ENCODE data around the gene NEK9.

NEK9 gene

GRCh38 chr14:75168586-75169335 is 41.9 kb upstream of the NEK9 start:
- DNase-seq (ENCODE audit: extremely low read depth, insufficient read length): no peak
- H3K4me3 ChIP-seq (replicated peaks; ENCODE audit: low read depth, low read length): no peak overlapping the region
- H3K36me3 ChIP-seq (ENCODE audit: control insufficient read depth, insufficient read depth, low read length): no peaks in the 10 kb centered on the region; the same call in 1 of the 2 replicates
- H3K27me3 ChIP-seq (replicated peaks; ENCODE audit: control insufficient read depth, insufficient read depth, low read length): no peaks in the 10 kb centered on the region
- no peak for TF ChIP-seq CTCF (IDR thresholded peaks at IDR 0.05; ENCODE audit: insufficient read depth, low read length, poor library complexity, severe bottlenecking)

GRCh38 chr14:75167325-75167724 is 40.5 kb upstream of the NEK9 start:
- TF ChIP-seq CTCF (IDR thresholded peaks at IDR 0.05; ENCODE audit: insufficient read depth, low read length, poor library complexity, severe bottlenecking): no peak
- no peaks in the 10 kb centered on the region for H3K27me3 ChIP-seq (replicated peaks; ENCODE audit: control insufficient read depth, insufficient read depth, low read length)
- H3K36me3 ChIP-seq (ENCODE audit: control insufficient read depth, insufficient read depth, low read length): no peaks in the 10 kb centered on the region; the same call in none of the 2 replicates
- no peak for DNase-seq (ENCODE audit: extremely low read depth, insufficient read length)
- no peak overlapping the region for H3K4me3 ChIP-seq (replicated peaks; ENCODE audit: low read depth, low read length)

GRCh38 chr14:75165586-75166391 is 38.9 kb upstream of the NEK9 start:
- Histone ChIP-seq H3K27me3 (replicated peaks; ENCODE audit: control insufficient read depth, insufficient read depth, low read length) (no peaks in the 10 kb centered on the region), H3K4me3 (replicated peaks; ENCODE audit: low read depth, low read length) (no peak overlapping the region), H3K36me3 (ENCODE audit: control insufficient read depth, insufficient read depth, low read length) (no peaks in the 10 kb centered on the region; the same call in none of the 2 replicates)
- DNase-seq (ENCODE audit: extremely low read depth, insufficient read length): no peak
- TF ChIP-seq CTCF (IDR thresholded peaks at IDR 0.05; ENCODE audit: insufficient read depth, low read length, poor library complexity, severe bottlenecking): no peak

GRCh38 chr14:75164809-75165208 is 38.0 kb upstream of the NEK9 start:
- no peak for TF ChIP-seq CTCF (IDR thresholded peaks at IDR 0.05; ENCODE audit: insufficient read depth, low read length, poor library complexity, severe bottlenecking)
- DNase-seq (ENCODE audit: extremely low read depth, insufficient read length): no peak
- H3K4me3 ChIP-seq (replicated peaks; ENCODE audit: low read depth, low read length): no peak overlapping the region
- no peaks in the 10 kb centered on the region; the same call in 1 of the 2 replicates for H3K36me3 ChIP-seq (ENCODE audit: control insufficient read depth, insufficient read depth, low read length)
- no peaks in the 10 kb centered on the region for H3K27me3 ChIP-seq (replicated peaks; ENCODE audit: control insufficient read depth, insufficient read depth, low read length)

GRCh38 chr14:75163677-75164076 is 36.8 kb upstream of the NEK9 start:
- no peak for DNase-seq (ENCODE audit: extremely low read depth, insufficient read length)
- Histone ChIP-seq H3K4me3 (replicated peaks; ENCODE audit: low read depth, low read length) (no peak overlapping the region), H3K27me3 (replicated peaks; ENCODE audit: control insufficient read depth, insufficient read depth, low read length) (no peaks in the 10 kb centered on the region), H3K36me3 (ENCODE audit: control insufficient read depth, insufficient read depth, low read length) (no peaks in the 10 kb centered on the region; the same call in 1 of the 2 replicates)
- TF ChIP-seq CTCF (IDR thresholded peaks at IDR 0.05; ENCODE audit: insufficient read depth, low read length, poor library complexity, severe bottlenecking): no peak
